HepG2 (cell line): ENCODE results near the gene SNAP29. TPM values are rescaled to one million over a fixed set of nuclear protein-coding genes. Genes with fewer than 3 reads are reported as not detected.

Source experiments
- ATAC-seq: fragments of 200-7000 bp; cut with Tn5 transposase; 3 replicates; pipeline ENCODE4 v1.9.1; 2020; ENCODE audit warnings: mild to moderate bottlenecking, moderate library complexity
- BruUV-seq: library from RNA; stranded (reverse); fragments of 400-500 nt; replicated peaks from 2 replicates; lab custom pipeline; 2021; lab: Mats Ljungman, UMichigan
- CTCF ChIA-PET: fragments of 300-600 bp; formaldehyde crosslinking; extraction: SDS; loops from one replicate; lab custom pipeline; 2021; ENCODE audit warnings: low total read pairs, inconsistent platforms, low intra/inter-chr PET ratio; lab: Yijun Ruan, JAX
- POLR2A ChIA-PET: fragments of 350-600 bp; sonication (Branson Sonifier 250); formaldehyde crosslinking; loops from one replicate; lab custom pipeline; 2020; ENCODE audit warnings: antibody characterized with exemption, inconsistent platforms; lab: Yijun Ruan, JAX
- DNase-seq: peaks from one replicate; pipeline ENCODE4 v3.0.0-alpha.2; 2015; ENCODE audit warnings: low spot score
- FAIRE-seq: peaks from 3 replicates; lab custom pipeline; 2011; peaks lifted over from hg19 to GRCh38; lab: Jason Lieb, UNC
- H2AFZ ChIP-seq: one replicate; pipeline ENCODE4 v1.6.1; 2011; ENCODE audit warnings: low read length, inconsistent platforms
- H3K27ac ChIP-seq: fragments of 300-600 bp; 3 replicates; pipeline ENCODE4 v1.8.0; 2011; ENCODE audit warnings: mixed run types, mild to moderate bottlenecking, mixed read lengths, low read length, inconsistent platforms; ENCODE audit not compliant: insufficient read depth; ENCODE audit errors: extremely low read length
- H3K27me3 ChIP-seq, 2 experiments: fragments of 200-600 bp in 1 of 2; 2 replicates in 1 of 2; 3 replicates in 1 of 2; pipeline versions ENCODE4 v1.6.0 to v1.8.0; 2011; ENCODE audit warnings: low read length in 2 of 2, mild to moderate bottlenecking in 2 of 2, moderate library complexity in 2 of 2, inconsistent platforms in 1 of 2; ENCODE audit not compliant: insufficient read depth in 2 of 2, control insufficient read depth in 1 of 2
- H3K36me3 ChIP-seq, 2 experiments: fragments of 200-600 bp in 1 of 2; replicated peaks in 1 of 2; 2 replicates in 1 of 2; 3 replicates in 1 of 2; pipeline versions ENCODE4 v1.5.1 to v1.8.0; 2011; ENCODE audit warnings: low read length in 2 of 2, inconsistent platforms in 1 of 2; ENCODE audit not compliant: insufficient read depth in 2 of 2, control insufficient read depth in 1 of 2
- H3K4me1 ChIP-seq: 2 replicates; pipeline ENCODE4 v1.5.1; 2012; ENCODE audit warnings: low read length, inconsistent platforms; ENCODE audit not compliant: insufficient read depth
- H3K4me2 ChIP-seq: 2 replicates; pipeline ENCODE4 v1.6.0; 2011; ENCODE audit warnings: low read depth, low read length, inconsistent platforms
- H3K4me3 ChIP-seq, 3 experiments: fragments of 200-600 bp in 1 of 3; sonication (generic), shearing (Covaris generic) in 1 of 3; replicated peaks in 1 of 3; 2 replicates each; pipeline ENCODE4 v1.5.1; 2011 to 2016; ENCODE audit warnings: low read length in 3 of 3, inconsistent platforms in 2 of 3, low read depth in 2 of 3, mild to moderate bottlenecking in 2 of 3, control low read depth in 1 of 3, mixed read lengths in 1 of 3; ENCODE audit not compliant: insufficient read depth in 1 of 3
- H3K79me2 ChIP-seq: one replicate; pipeline ENCODE4 v1.6.1; 2011; ENCODE audit warnings: low read length, inconsistent platforms; ENCODE audit not compliant: insufficient read depth
- H3K9ac ChIP-seq: 2 replicates; pipeline ENCODE4 v1.6.0; 2011; ENCODE audit warnings: mild to moderate bottlenecking, low read depth, low read length, inconsistent platforms; ENCODE audit not compliant: insufficient read depth
- H3K9me3 ChIP-seq: 2 replicates; pipeline ENCODE4 v1.5.1; 2012; ENCODE audit warnings: mild to moderate bottlenecking, low read length
- H4K20me1 ChIP-seq: 2 replicates; pipeline ENCODE4 v1.6.0; 2011; ENCODE audit warnings: inconsistent platforms, mild to moderate bottlenecking, low read length, moderate library complexity; ENCODE audit not compliant: insufficient read depth
- ISL2 ChIP-seq: sonication (generic); formaldehyde crosslinking; IDR thresholded peaks from 2 replicates; pipeline ENCODE4 v1.5.0; 2020; ENCODE audit warnings: missing genetic modification reagents
- SIN3B ChIP-seq: fragments of 150-350 bp; IDR thresholded peaks from 2 replicates; pipeline ENCODE4 v1.6.1; 2014; ENCODE audit warnings: low read length
- ZBTB8A ChIP-seq: sonication (generic); formaldehyde crosslinking; IDR thresholded peaks from 2 replicates; pipeline ENCODE4 v1.4.0; 2020; ENCODE audit warnings: mild to moderate bottlenecking, low read depth, missing genetic modification reagents, borderline replicate concordance
- ZKSCAN1 ChIP-seq: fragments of 150-350 bp; IDR thresholded peaks from 2 replicates; pipeline ENCODE4 v1.6.1; 2014; ENCODE audit warnings: low read length
- ZNF121 ChIP-seq: sonication (generic); formaldehyde crosslinking; IDR thresholded peaks from 2 replicates; pipeline ENCODE4 v1.5.0; 2020; ENCODE audit warnings: mild to moderate bottlenecking, missing genetic modification reagents
- WGBS: methylation state at CpG from one replicate; pipeline ENCODE4 v1.1.6; 2017; ENCODE audit warnings: low lambda C conversion rate; 5-methylcytosine and 5-hydroxymethylcytosine counted together
- in situ Hi-C: cut with HindIII; loops from 2 replicates; pipeline ENCODE4 v1.10.0; 2017; ENCODE audit warnings: low pct_unique_long_range_greater_than_20kb; ENCODE audit not compliant: extremely low pct_ligation_motif_present
- intact Hi-C: fragments of 100-400 bp; cut with micrococcal nuclease; formaldehyde crosslinking; loops from one replicate; pipeline ENCODE4 v1.10.0; 2022; ENCODE audit not compliant: unreplicated experiment
- polyA plus RNA-seq, 8 experiments: library from polyadenylated mRNA; depleted of rRNA in 3 of 8; stranded (reverse) in 7 of 8; unstranded in 1 of 8; fragments of >200 nt; fragmentation: Illumina TruSeq in 4 of 8; extraction: Trizol in 4 of 8; gene quantifications; 2 replicates each; pipeline versions ENCODE4 v1.2.1 to v1.2.3, GENCODE V29; 2011 to 2016; ENCODE audit warnings: low read depth in 4 of 8, missing spikeins in 1 of 8, mixed read lengths in 1 of 8; ENCODE audit not compliant: insufficient read depth in 1 of 8
- total RNA-seq, 5 experiments: library from RNA; depleted of rRNA; stranded (reverse); fragments of >200 nt; fragmentation: Illumina TruSeq; extraction: Trizol; gene quantifications; 2 replicates each; pipeline ENCODE4 v1.2.3, GENCODE V29; 2016; ENCODE audit warnings: low read depth in 1 of 5
- TF ChIP-seq, protein P1 (sequence below): sonication (generic); formaldehyde crosslinking; IDR thresholded peaks from 2 replicates; pipeline ENCODE4 v1.4.0; 2020; ENCODE audit warnings: missing genetic modification reagents

Gene SNAP29
- total and polyA plus RNA-seq, 2 of the 13 experiments (the other 11 are each of a cell fraction or from before 2014, with no cell fraction given), result 12.3 to 30.7 TPM

- TF ChIP-seq ZBTB8A (CRISPR knock-in tag) (no peak), ZNF121 (peak; percentile 37; the same call in 1 of the 2 replicates)
- ATAC-seq (no peak), DNase-seq (no peak), FAIRE-seq (no peak)
- Histone ChIP-seq H3K27me3 (no peaks in the 10 kb centered on the region), H3K4me3 (no peak overlapping the region), H3K27ac (no peak overlapping the region), H3K9me3 (no peaks in the 10 kb centered on the region), H3K79me2 (peaks cover 65% of the 10 kb centered on the region), H3K36me3 (no peaks in the 10 kb centered on the region), H3K4me1 (peaks cover 51% of the 10 kb centered on the region), H3K9ac (no peak overlapping the region), H2AFZ (no peak overlapping the region), H4K20me1 (no peaks in the 10 kb centered on the region), H3K4me2 (no peak overlapping the region)
- 100% methylated on average over 8 of the region's 8 CpGs for WGBS
- POLR2A ChIA-PET, result no interaction called here
- no TSS peak for BruUV-seq
- in situ Hi-C loops (no loop called here), intact Hi-C loops (no loop called here)
- CTCF ChIA-PET, result no interaction called here
Measured at GRCh38 chr22:20840646-20841371, 18.0 kb upstream of the SNAP29 start.

- Histone ChIP-seq H3K79me2 (peaks cover 71% of the 10 kb centered on the region), H3K27ac (no peak overlapping the region), H3K9me3 (no peaks in the 10 kb centered on the region), H3K27me3 (no peaks in the 10 kb centered on the region), H3K36me3 (no peaks in the 10 kb centered on the region), H4K20me1 (no peaks in the 10 kb centered on the region), H3K4me3 (no peak overlapping the region), H2AFZ (no peak overlapping the region), H3K4me2 (no peak overlapping the region), H3K9ac (no peak overlapping the region), H3K4me1 (peaks cover 56% of the 10 kb centered on the region)
- POLR2A ChIA-PET, result no interaction called here
- TF ChIP-seq ZKSCAN1, result no peak
- TF ChIP-seq SIN3B, result no peak
- TF ChIP-seq, protein P1, sequence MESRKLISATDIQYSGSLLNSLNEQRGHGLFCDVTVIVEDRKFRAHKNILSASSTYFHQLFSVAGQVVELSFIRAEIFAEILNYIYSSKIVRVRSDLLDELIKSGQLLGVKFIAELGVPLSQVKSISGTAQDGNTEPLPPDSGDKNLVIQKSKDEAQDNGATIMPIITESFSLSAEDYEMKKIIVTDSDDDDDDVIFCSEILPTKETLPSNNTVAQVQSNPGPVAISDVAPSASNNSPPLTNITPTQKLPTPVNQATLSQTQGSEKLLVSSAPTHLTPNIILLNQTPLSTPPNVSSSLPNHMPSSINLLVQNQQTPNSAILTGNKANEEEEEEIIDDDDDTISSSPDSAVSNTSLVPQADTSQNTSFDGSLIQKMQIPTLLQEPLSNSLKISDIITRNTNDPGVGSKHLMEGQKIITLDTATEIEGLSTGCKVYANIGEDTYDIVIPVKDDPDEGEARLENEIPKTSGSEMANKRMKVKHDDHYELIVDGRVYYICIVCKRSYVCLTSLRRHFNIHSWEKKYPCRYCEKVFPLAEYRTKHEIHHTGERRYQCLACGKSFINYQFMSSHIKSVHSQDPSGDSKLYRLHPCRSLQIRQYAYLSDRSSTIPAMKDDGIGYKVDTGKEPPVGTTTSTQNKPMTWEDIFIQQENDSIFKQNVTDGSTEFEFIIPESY (CRISPR knock-in tag), result no peak
- no peak for TF ChIP-seq ISL2 (CRISPR knock-in tag)
- WGBS, result 38% methylated on average over 2 of the region's 2 CpGs
- in situ Hi-C loops, result no loop called here
- DNase-seq (no peak), ATAC-seq (no peak), FAIRE-seq (no peak)
- intact Hi-C loops, result no loop called here
- BruUV-seq, result no TSS peak
- CTCF ChIA-PET, result no interaction called here
Measured at GRCh38 chr22:20843501-20843900, 15.3 kb upstream of the SNAP29 start.
